HFFc6 (cell line): ENCODE measurements around the gene KCNQ1OT1. TPM values are rescaled to one million over a fixed set of nuclear protein-coding genes. Genes with fewer than 3 reads are reported as not detected.

Experiments
- DNase-seq: peaks from one replicate; pipeline ENCODE4 v3.0.0-alpha.2; 2018
- H3K27ac Mint-ChIP-seq: 2 replicates; pipeline ENCODE4 v1.8.0; 2020; ENCODE audit warnings: mild to moderate bottlenecking, mixed read lengths
- H3K27me3 Mint-ChIP-seq: 2 replicates; pipeline ENCODE4 v1.8.0; 2021; ENCODE audit warnings: mild to moderate bottlenecking, moderate library complexity, mixed read lengths; ENCODE audit not compliant: insufficient read depth
- H3K36me3 Mint-ChIP-seq: 2 replicates; pipeline ENCODE4 v1.8.0; 2021; ENCODE audit warnings: low read depth, mixed read lengths
- H3K4me1 Mint-ChIP-seq: 2 replicates; pipeline ENCODE4 v1.8.0; 2020; ENCODE audit warnings: low read depth, mixed read lengths
- H3K4me3 Mint-ChIP-seq: 2 replicates; pipeline ENCODE4 v1.8.0; 2020; ENCODE audit warnings: mild to moderate bottlenecking, moderate library complexity, mixed read lengths
- H3K9me3 Mint-ChIP-seq: 2 replicates; pipeline ENCODE4 v1.8.0; 2020; ENCODE audit warnings: mild to moderate bottlenecking, mixed read lengths
- total RNA-seq, 6 experiments: library from RNA; stranded (reverse); fragmentation: NEBNext Ultra II Directional; extraction: Animal tissue kit (Norgen Biotek cat#: 25700); gene quantifications; 2 replicates in 1 of 6; 3 replicates in 5 of 6; pipeline ENCODE4 v1.2.3, GENCODE V29; 2021
- TF ChIP-seq, protein P1 (sequence below): fragments of 200-600 bp; sonication (generic); IDR thresholded peaks from 2 replicates; pipeline ENCODE4 v1.5.0; 2021; ENCODE audit warnings: antibody characterized with exemption, mild to moderate bottlenecking

KCNQ1OT1 gene
- total RNA-seq, 6 experiments from 2014 or later = 0.41 to 0.76 (median 0.43) TPM

DNA sequence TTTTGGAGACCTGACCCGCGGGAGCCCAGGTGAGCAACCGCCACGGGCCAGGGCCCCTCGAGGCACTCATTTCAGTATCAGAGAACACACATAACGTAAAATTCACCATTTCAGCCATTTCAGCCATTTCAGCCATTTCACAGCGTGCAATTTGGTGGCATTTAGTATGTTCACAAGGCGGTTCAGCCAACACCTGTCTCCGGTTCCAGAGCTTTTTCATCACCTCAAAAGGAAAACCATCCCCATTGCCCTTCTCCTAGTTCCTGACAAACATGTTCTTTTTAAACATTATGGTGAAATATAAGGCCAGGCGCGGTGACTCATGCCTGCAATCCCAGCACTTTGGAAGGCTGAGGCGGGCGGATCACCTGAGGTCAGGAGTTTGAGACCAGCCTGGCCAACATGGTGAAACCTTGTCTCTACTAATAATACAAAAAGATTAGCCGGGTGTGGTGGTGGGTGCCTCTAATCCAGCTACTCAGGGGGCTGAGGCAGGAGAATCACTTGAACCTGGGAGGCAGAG lies 135.7 kb downstream of the KCNQ1OT1 start:
- no peaks in the 10 kb centered on the region for H3K36me3 Mint-ChIP-seq
- no peaks in the 10 kb centered on the region for H3K4me1 Mint-ChIP-seq
- no peak overlapping the region for H3K27ac Mint-ChIP-seq
- H3K9me3 Mint-ChIP-seq = no peaks in the 10 kb centered on the region
- TF ChIP-seq, protein P1, sequence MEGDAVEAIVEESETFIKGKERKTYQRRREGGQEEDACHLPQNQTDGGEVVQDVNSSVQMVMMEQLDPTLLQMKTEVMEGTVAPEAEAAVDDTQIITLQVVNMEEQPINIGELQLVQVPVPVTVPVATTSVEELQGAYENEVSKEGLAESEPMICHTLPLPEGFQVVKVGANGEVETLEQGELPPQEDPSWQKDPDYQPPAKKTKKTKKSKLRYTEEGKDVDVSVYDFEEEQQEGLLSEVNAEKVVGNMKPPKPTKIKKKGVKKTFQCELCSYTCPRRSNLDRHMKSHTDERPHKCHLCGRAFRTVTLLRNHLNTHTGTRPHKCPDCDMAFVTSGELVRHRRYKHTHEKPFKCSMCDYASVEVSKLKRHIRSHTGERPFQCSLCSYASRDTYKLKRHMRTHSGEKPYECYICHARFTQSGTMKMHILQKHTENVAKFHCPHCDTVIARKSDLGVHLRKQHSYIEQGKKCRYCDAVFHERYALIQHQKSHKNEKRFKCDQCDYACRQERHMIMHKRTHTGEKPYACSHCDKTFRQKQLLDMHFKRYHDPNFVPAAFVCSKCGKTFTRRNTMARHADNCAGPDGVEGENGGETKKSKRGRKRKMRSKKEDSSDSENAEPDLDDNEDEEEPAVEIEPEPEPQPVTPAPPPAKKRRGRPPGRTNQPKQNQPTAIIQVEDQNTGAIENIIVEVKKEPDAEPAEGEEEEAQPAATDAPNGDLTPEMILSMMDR = no peak
- H3K4me3 Mint-ChIP-seq = no peak overlapping the region
- H3K27me3 Mint-ChIP-seq = peaks cover 14% of the 10 kb centered on the region
- DNase-seq = no peak

DNA sequence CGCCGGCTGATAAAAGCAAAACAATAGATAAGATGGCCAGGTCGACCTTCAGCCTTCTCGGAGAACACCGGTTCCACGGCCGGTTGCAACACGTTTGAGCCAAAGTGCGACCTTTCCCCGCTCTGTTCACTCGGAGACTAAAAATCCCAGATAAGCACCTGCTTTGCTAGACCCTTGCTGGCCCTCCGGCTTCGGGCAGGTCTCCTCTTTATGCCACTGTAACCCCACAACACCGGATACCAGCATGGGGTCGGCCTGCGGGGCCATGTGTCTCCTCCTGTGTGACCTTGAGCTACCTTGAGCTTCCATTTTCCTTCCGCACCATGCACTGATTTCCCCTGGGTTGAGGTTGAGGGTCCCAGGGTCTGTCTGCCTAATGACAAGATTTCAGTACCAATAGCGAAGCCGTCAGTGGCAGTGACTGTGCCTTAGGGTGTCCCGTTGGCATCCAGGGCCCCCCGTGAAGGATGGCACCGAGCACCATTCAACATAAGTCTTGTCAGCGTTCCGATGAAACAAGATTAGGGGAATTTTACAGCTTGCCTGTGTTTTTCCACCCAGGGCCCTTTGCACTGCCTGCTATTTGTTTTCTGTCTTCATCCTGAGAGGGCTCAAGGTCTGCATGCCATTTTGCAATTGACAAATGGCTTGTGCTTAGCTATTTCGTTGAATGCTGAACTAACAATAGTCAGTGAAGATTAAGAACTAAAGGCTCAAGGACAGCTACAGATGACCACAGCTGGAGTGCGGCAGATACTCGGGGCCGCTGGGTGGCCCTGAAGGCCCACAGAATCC lies 136.4 kb downstream of the KCNQ1OT1 start:
- Mint-ChIP-seq H3K9me3 (no peaks in the 10 kb centered on the region), H3K27ac (no peak overlapping the region), H3K4me1 (no peaks in the 10 kb centered on the region), H3K4me3 (no peak overlapping the region), H3K27me3 (peaks cover 14% of the 10 kb centered on the region), H3K36me3 (no peaks in the 10 kb centered on the region)
- no peak for DNase-seq
- TF ChIP-seq, protein P1 = no peak

DNA sequence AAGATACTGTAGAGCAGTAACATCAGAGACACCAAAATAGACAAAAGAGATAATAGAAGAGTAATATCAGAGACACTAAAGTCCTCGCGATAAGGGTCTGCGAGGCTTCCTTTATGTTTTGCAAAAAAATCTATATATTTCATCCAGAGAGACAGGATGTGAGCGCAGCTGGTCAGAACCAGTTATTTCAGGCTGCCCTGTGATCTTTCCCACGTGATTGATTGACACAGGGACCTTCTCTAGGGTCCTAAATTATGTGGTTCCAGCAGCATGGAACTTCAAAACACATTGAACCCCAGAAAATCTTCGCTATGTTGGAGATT lies 136.9 kb downstream of the KCNQ1OT1 start:
- no peak overlapping the region for H3K4me3 Mint-ChIP-seq
- H3K27me3 Mint-ChIP-seq = peaks cover 17% of the 10 kb centered on the region
- no peaks in the 10 kb centered on the region for H3K9me3 Mint-ChIP-seq
- no peak overlapping the region for H3K27ac Mint-ChIP-seq
- no peaks in the 10 kb centered on the region for H3K4me1 Mint-ChIP-seq
- no peaks in the 10 kb centered on the region for H3K36me3 Mint-ChIP-seq
- TF ChIP-seq, protein P1 = no peak
- no peak for DNase-seq

DNA sequence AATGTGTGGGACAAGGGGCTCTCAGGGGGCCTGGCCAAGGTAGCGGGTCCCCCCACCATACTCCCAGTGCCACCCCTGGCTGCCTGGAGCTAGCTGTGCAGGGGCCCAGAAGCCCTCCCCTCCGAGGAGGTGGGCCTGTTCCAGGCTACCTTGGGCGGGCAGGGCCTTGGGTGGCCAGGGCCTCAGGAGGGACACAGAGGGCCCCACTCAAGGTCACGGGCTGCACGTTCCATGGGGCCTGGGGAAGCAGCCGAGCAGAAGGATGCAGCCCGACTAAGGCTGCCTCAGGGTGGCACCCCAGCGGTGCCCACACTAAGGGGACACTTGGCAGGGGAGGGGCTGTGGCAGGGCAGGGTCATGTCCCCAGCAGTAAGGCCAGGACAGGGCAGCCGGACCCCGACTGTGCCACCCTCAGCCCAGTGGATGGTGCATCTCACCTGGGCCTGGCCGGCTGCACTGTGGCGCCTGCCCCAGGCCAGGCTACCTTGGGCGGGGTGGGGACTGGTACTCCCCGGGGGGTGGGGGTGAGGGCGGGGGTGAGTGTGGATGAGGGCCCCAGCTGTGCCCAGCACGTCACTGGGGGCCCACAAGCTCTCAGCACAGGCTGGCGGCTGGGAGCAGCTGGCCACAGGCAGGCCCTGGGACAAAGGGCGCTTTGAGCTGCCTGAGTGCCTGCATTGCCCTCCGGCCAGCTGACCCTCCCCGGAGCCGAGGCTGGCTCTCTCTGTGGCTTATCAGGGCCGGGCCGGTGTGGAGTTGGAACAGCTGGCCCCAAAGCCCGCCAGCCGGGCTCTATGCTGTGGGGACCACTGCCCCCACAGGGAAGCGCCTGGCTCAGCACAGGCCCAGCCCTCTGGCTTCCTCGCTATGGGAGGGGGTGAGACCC lies 137.9 kb downstream of the KCNQ1OT1 start:
- Mint-ChIP-seq H3K4me3 (no peak overlapping the region), H3K27ac (no peak overlapping the region), H3K9me3 (no peaks in the 10 kb centered on the region), H3K4me1 (no peaks in the 10 kb centered on the region), H3K27me3 (peaks cover 17% of the 10 kb centered on the region), H3K36me3 (no peaks in the 10 kb centered on the region)
- DNase-seq = no peak
- TF ChIP-seq, protein P1 = no peak

DNA sequence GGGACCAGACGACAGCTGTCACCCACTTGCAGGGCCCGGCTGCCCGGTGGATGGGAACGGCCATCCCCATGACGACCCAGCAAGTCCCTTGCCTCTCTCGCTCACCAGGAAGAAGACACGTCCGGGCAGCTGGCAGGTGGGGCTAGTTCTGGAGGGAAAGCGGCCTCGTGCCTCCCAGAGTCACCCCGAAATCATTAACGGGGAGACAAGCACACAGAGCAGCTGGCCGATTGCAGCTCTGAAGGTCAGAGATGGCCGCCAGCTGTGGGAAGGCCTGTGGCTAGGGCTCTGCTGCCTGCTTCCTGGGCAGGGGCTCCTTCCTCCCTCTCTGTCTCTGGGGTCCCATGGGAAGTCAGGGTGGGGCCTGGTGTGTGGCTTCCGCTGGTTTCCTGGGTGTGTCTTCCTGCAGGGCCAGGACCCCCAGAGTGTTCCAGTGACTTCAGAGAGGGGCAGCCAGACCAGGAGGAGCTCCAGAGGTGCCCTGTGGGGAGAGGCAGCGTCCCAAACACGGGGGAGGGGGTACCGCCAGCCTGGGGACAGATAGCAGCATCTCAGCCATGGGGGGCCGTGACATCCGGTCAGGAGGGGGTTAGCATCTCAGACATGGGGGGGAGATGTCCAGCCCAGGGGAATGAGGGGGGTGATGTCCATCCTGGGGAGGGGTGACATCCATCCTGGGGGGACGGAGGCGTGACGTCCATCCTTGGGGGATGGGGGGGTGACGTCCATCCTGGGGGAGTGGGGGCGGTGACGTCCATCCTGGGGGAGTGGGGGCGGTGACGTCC lies 140.1 kb downstream of the KCNQ1OT1 start:
- Mint-ChIP-seq H3K9me3 (no peaks in the 10 kb centered on the region), H3K4me3 (no peak overlapping the region), H3K27ac (no peak overlapping the region), H3K36me3 (no peaks in the 10 kb centered on the region), H3K27me3 (peaks cover 18% of the 10 kb centered on the region), H3K4me1 (no peaks in the 10 kb centered on the region)
- TF ChIP-seq, protein P1 = no peak
- DNase-seq = no peak
